Colonic mucosa (tissue), 4 donors: ENCODE results near the gene MAGI2. TPM values are rescaled to one million over a fixed set of nuclear protein-coding genes. Genes with fewer than 3 reads are reported as not detected.

Experiments used
- DNase-seq: peaks from one replicate; pipeline ENCODE4 v3.0.0-alpha.2; 2020
- H3K27ac ChIP-seq: fragments of 200-600 bp; one replicate; pipeline ENCODE4 v1.8.0; 2021
- H3K27me3 ChIP-seq: fragments of 200-600 bp; one replicate; pipeline ENCODE4 v1.8.0; 2021
- H3K36me3 ChIP-seq: fragments of 200-600 bp; one replicate; pipeline ENCODE4 v1.8.0; 2021
- H3K4me1 ChIP-seq: fragments of 200-600 bp; one replicate; pipeline ENCODE4 v1.8.0; 2021; ENCODE audit warnings: mild to moderate bottlenecking
- H3K4me3 ChIP-seq: fragments of 200-600 bp; one replicate; pipeline ENCODE4 v1.8.0; 2021
- H3K9ac ChIP-seq, 2 donors: one replicate each; pipeline ENCODE4 v1.7.0; 2013; ENCODE audit warnings: control low read depth in 2 of 2, low read depth in 2 of 2, low read length in 2 of 2
- H3K9me3 ChIP-seq: fragments of 200-600 bp; one replicate; pipeline ENCODE4 v1.8.0; 2021
- CTCF ChIP-seq: fragments of 200-600 bp; IDR thresholded peaks from one replicate; pipeline ENCODE4 v1.8.0; 2022; ENCODE audit warnings: antibody characterized with exemption, mild to moderate bottlenecking
- intact Hi-C: fragments of 100-400 bp; cut with DNase I; formaldehyde crosslinking; loops from one replicate; pipeline ENCODE4 v1.14.1; 2022
- total RNA-seq, 2 donors: library from RNA; stranded (reverse); fragmentation: NEBNext Ultra II Directional in 1 of 2; extraction: Animal tissue kit (Norgen Biotek cat#: 25700) in 1 of 2; gene quantifications; one replicate each; pipeline ENCODE4 v1.2.1, GENCODE V29; 2021
- donor health status: healthy.
- donor health status: DM: no; HTN: no; CAD: no.
- donor health status: DM: no; HTN: no; CAD: no.

MAGI2 gene
- 1 to 10 TPM; 1.1 to 2.4 TPM for total RNA-seq

GRCh38 chr7:79453558-79454360 lies at the start of gene MAGI2:
Gene MAGI2, minus strand, starts transcription at chr7:79453667. Its CDS starts 347 bp downstream, at chr7:79453320.
- H3K4me3 ChIP-seq: peak within 1 kb of the TSS; percentile 46
- peak within 1 kb of the TSS; percentile 77 for H3K27ac ChIP-seq
- no peaks in the 10 kb centered on the region for H3K9me3 ChIP-seq
- TF ChIP-seq CTCF: no peak
- H3K9ac ChIP-seq: peak within 1 kb of the TSS; percentile 55 to 70
- peak; percentile 69 for DNase-seq
- H3K36me3 ChIP-seq: no peaks in the 10 kb centered on the region
- H3K4me1 ChIP-seq: no peaks in the 10 kb centered on the region
- H3K27me3 ChIP-seq: peaks cover 23% of the 10 kb centered on the region
- intact Hi-C loops: no loop called here

- H3K4me1 ChIP-seq: no peaks in the 10 kb centered on the region
- no peaks in the 10 kb centered on the region for H3K27me3 ChIP-seq
- H3K9me3 ChIP-seq: no peaks in the 10 kb centered on the region
- no peak overlapping the region for H3K27ac ChIP-seq
- H3K4me3 ChIP-seq: no peak overlapping the region
- TF ChIP-seq CTCF: peak; percentile 30
- no peak for DNase-seq
- H3K36me3 ChIP-seq: no peaks in the 10 kb centered on the region
- no peak overlapping the region for H3K9ac ChIP-seq
- intact Hi-C loops: no loop called here
These were observed 48.7 kb upstream of the MAGI2 start for GRCh38 chr7:79502151-79502550.

GRCh38 chr7:79500759-79501158 lies 47.3 kb upstream of the MAGI2 start:
- Histone ChIP-seq H3K9ac (no peak overlapping the region), H3K9me3 (no peaks in the 10 kb centered on the region), H3K36me3 (no peaks in the 10 kb centered on the region), H3K27ac (no peak overlapping the region), H3K4me3 (no peak overlapping the region), H3K27me3 (no peaks in the 10 kb centered on the region), H3K4me1 (no peaks in the 10 kb centered on the region)
- intact Hi-C loops: no loop called here
- no peak for TF ChIP-seq CTCF
- DNase-seq: no peak

GRCh38 chr7:79497728-79498127 lies 44.3 kb upstream of the MAGI2 start:
- no peak for TF ChIP-seq CTCF
- Histone ChIP-seq H3K36me3 (no peaks in the 10 kb centered on the region), H3K27ac (no peak overlapping the region), H3K9ac (no peak overlapping the region), H3K27me3 (no peaks in the 10 kb centered on the region), H3K4me1 (no peaks in the 10 kb centered on the region), H3K9me3 (no peaks in the 10 kb centered on the region), H3K4me3 (no peak overlapping the region)
- no peak for DNase-seq
- intact Hi-C loops: no loop called here

GRCh38 chr7:79495544-79496272 lies 42.2 kb upstream of the MAGI2 start:
- H3K27ac ChIP-seq: no peak overlapping the region
- intact Hi-C loops: no loop called here
- H3K9me3 ChIP-seq: no peaks in the 10 kb centered on the region
- no peak overlapping the region for H3K4me3 ChIP-seq
- no peaks in the 10 kb centered on the region for H3K36me3 ChIP-seq
- TF ChIP-seq CTCF: no peak
- no peaks in the 10 kb centered on the region for H3K27me3 ChIP-seq
- no peaks in the 10 kb centered on the region for H3K4me1 ChIP-seq
- H3K9ac ChIP-seq: no peak overlapping the region
- no peak for DNase-seq
